ENCODE data around the gene C1orf105. TPM values are rescaled to one million over a fixed set of nuclear protein-coding genes. Genes with fewer than 3 reads are reported as not detected.
"Not testable (repeated sequence)": the region's sequence is repeated elsewhere in the genome, so short reads cannot be mapped to it uniquely, and the experiment has no call there.

Gene C1orf105
- polyA plus RNA-seq, 1 donor = 111 TPM

GRCh38 chr1:172494166-172494565 is 73.7 kb downstream of the C1orf105 start:
- DNase-seq = no peak

- DNase-seq = not testable (repeated sequence)
Observed at GRCh38 chr1:172496127-172496526, 75.6 kb downstream of the C1orf105 start.

GRCh38 chr1:172496678-172497077 is 76.2 kb downstream of the C1orf105 start:
- DNase-seq = no peak

GRCh38 chr1:172497230-172497629 is 76.7 kb downstream of the C1orf105 start:
- no peak for DNase-seq

- no peak for DNase-seq
Observed at GRCh38 chr1:172498857-172499256, 78.4 kb downstream of the C1orf105 start.

- no peak for DNase-seq
Observed at GRCh38 chr1:172499636-172500141, 79.2 kb downstream of the C1orf105 start.

- DNase-seq = no peak
Observed at GRCh38 chr1:172500207-172500606, 79.7 kb downstream of the C1orf105 start.

- no peak for DNase-seq
Observed at GRCh38 chr1:172507741-172508140, 87.3 kb downstream of the C1orf105 start.

GRCh38 chr1:172510479-172510878 is 90.0 kb downstream of the C1orf105 start:
- no peak for DNase-seq

GRCh38 chr1:172512591-172512990 is 92.1 kb downstream of the C1orf105 start:
- DNase-seq = no peak

GRCh38 chr1:172513479-172513878 is 93.0 kb downstream of the C1orf105 start:
- no peak for DNase-seq

- DNase-seq = no peak
Observed at GRCh38 chr1:172514108-172514507, 93.6 kb downstream of the C1orf105 start.

- no peak for DNase-seq
Observed at GRCh38 chr1:172515436-172515835, 95.0 kb downstream of the C1orf105 start.

GRCh38 chr1:172515927-172516326 is 95.4 kb downstream of the C1orf105 start:
- DNase-seq = no peak

- DNase-seq = no peak
Observed at GRCh38 chr1:172517081-172517480, 96.6 kb downstream of the C1orf105 start.

- DNase-seq = no peak
Observed at GRCh38 chr1:172517545-172517944, 97.1 kb downstream of the C1orf105 start.

Other genes starting within 250 kb of the C1orf105 start
- 23.2 TPM for gene PIGC, start 23.4 kb downstream of the C1orf105 start, polyA plus RNA-seq (ENCODE audit: insufficient read length)
- gene SUCO, start 112.5 kb downstream of the C1orf105 start, polyA plus RNA-seq (ENCODE audit: insufficient read length) = 36.4 TPM
- gene FASLG, start 238.4 kb downstream of the C1orf105 start, polyA plus RNA-seq (ENCODE audit: insufficient read length) = 0.14 TPM

Data from hindlimb muscle (tissue), 1 donor.